ENCODE measurements around the gene TOGARAM1. TPM values are rescaled to one million over a fixed set of nuclear protein-coding genes. Genes with fewer than 3 reads are reported as not detected.

The TOGARAM1 gene
- polyA plus RNA-seq, 1 donor, result 43.1 TPM

DNA sequence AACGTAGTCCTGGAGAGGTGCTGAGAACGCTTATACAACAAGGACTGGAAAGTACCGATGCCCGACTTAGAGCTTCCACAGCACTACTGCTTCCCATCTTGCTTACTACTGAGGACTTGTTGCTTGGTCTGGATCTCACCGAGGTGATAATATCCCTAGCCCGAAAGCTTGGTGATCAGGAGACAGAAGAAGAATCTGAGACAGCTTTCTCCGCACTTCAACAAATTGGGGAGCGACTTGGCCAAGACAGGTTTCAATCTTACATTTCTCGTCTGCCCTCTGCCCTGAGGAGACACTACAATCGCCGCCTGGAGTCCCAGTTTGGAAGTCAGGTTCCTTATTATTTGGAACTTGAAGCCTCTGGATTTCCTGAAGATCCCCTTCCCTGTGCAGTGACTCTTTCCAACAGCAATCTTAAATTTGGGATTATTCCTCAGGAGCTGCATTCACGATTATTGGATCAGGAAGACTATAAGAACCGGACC, 1.1 kb downstream of the TOGARAM1 start:
- no peak for DNase-seq

- DNase-seq, result no peak
Observed at GRCh38 chr14:44963775-44964380, 1.9 kb downstream of the TOGARAM1 start.

DNA sequence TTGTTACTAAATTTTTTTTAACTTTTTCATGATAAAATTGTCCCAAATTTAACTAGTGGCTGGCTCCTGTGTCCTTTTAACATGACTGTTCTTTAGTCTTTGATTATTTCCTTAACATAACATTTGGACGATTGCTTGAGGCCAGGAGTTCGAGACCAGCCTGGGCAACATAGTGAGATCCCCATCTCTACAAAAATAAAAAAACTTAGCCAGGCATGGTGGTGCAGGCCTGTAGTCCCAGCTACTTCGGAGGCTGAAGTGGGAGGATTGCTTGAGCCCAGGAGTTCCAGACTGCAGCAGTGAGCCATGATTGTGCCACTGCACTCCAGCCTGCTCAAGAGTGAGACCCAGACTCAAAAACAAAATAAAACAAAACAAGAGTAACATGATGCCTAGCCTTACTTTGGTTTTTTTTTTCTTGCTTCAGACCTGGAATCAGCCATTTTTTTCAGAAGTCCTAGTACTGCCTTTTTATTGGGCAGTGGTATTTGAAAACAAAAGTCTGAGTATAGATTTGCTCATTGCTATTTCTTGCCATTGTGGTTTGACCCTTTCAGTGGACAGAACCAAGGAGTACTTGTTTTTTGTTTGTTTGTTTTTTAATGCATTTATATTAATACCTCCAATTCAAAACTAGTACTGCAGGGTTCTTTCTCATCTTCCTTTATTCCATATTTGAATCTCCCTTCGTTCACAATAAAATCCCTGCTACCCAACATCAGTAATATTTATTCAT, 4.8 kb downstream of the TOGARAM1 start:
- DNase-seq, result no peak

DNA sequence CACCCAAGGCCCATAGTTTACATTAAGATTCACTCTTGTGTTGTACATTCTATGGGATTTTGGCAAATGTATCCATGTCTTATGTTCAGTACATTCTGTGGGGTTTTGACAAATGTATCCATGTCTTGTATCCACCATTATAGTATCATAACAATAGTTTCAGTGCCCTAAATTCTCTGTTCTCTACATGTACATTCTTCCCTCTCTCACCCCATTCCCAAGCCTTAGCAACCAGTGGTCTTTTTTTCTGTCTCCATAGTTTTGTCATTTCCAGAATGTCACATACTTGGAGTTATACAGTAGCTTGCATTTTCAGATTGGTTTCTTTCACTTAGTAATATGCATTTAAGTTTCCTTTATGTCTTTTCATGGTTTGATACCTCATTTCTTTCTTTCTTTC, 6.7 kb downstream of the TOGARAM1 start:
- DNase-seq, result no peak

DNA sequence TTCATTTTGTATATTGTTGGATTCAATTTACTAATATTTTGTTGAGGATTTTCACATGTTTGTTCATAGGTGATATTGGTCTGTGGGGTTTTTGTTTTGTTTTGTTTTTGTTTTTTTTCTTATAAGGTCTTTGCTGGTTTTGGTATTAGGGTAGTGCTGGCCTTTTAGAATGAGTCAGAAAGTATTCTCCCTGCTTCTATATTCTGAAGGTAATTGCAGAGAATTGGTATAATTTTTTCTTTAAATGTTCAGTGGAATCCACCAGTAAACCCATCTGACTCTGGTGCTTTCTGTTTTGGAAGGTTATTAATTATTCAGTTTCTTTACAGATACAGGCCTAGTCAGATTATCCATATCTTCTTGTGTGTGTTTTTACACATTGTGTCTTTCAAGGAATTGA, 8.9 kb downstream of the TOGARAM1 start:
- no peak for DNase-seq

DNA sequence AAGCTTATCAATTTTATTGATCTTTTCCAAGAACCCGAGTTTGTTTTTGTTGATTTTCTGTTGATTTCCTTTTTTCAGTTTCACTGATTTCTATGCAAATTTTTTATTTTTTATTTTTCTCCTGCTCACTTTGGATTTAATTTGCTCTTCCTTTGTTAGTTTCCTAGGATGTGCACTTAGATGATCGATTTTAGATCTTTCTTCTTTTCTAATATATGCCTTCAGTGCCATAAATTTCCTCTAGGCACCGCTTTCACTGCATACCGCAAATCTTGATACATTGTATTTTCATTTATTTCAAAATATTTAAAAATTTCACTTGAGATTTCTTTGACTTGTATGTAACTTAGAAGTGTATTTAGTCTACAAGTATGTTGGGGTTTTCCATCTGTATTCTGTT, 9.5 kb downstream of the TOGARAM1 start:
- no peak for DNase-seq

DNA sequence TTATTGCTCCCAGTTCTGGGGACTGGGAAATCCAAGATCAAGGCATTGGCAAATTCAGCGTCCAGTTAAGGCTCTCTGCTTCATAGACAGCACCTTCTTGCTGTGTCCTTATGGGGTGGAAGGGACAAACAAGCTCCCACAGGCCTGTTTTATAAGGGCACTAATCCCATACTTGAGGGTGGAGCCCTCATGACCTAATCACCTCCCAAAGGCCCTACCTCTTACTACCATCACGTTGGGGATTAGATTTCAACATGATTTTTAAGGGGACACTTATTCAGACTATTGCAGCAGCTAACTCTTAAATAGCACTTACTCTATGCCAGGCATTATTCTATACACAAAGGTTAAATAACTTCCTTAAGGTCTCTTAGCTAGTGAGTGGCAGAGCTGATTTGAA, 17.3 kb downstream of the TOGARAM1 start:
- no peak for DNase-seq

DNA sequence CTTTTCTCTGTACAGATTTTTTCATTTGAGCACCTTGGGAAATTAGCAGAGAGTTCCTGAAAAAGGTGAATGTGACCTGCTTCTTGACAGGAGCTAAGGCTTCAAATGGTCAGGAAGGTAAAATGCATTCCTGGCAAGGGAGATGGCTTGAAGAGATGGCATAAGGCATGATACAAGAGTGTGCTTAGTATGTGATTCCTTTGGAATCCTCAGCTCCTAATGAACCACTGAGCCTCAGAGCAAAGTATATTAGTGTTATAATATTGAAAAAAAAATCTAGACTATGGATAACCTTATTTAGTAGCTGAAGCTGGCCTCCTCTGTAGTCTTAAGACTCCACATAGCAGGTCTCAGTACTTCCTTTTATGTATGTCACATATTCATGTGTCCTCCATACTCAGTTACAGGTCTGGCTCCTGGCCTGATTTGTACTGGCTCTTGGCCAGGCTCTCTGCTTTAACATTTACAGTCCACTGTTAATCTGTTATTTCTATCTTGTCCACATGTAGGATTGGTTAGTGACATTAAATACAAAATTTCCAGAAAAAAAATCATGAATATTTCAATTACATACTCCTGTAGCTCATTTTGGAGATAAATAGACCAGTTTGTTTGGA, 17.9 kb downstream of the TOGARAM1 start:
- DNase-seq, result no peak

DNA sequence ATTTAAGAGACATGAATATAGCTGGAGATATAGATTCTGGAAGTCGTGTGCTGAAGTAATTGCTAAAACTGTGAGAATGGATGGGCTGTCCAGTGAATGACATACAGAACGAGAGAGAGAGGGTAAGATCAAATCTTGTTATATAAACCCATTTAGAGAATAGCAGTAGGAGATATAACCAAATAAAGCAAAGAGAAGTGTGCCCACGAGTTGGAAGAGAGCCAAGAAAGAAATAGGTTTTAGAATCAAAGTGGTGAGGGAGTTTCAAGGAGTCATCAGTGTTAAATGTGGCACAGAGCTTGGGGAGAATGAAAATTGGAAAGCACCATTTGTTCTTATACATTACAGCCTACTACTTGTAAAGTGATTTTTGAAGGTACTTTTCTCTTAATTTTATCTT, 19.2 kb downstream of the TOGARAM1 start:
- no peak for DNase-seq

GRCh38 chr14:44982594-44982993, 20.6 kb downstream of the TOGARAM1 start:
- DNase-seq, result no peak

DNA sequence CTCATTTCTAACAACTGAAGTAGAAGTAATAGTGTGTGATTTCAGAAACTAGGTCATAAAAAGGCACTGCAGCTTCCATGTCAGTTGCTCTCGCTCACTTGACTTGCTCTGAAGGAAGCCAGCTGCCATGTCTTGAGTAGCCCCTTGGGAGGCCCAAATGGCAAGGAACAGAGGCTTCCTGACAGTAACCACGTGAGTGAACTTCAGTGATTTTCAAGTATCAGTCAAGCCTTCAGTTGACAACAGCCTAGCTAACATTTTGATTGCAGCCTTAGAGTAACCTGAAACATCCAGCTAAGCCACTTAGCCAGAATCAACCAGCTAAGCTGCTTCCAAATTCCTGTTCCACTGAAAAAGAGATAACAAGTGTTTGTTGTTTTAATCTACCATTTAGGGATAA, 26.7 kb downstream of the TOGARAM1 start:
- no peak for DNase-seq

GRCh38 chr14:44989497-44990440, 27.8 kb downstream of the TOGARAM1 start:
- no peak for DNase-seq

- no peak for DNase-seq
Observed at GRCh38 chr14:44990533-44990932, 28.5 kb downstream of the TOGARAM1 start.

- no peak for DNase-seq
Observed at GRCh38 chr14:44995196-44995595, 33.2 kb downstream of the TOGARAM1 start.

DNA sequence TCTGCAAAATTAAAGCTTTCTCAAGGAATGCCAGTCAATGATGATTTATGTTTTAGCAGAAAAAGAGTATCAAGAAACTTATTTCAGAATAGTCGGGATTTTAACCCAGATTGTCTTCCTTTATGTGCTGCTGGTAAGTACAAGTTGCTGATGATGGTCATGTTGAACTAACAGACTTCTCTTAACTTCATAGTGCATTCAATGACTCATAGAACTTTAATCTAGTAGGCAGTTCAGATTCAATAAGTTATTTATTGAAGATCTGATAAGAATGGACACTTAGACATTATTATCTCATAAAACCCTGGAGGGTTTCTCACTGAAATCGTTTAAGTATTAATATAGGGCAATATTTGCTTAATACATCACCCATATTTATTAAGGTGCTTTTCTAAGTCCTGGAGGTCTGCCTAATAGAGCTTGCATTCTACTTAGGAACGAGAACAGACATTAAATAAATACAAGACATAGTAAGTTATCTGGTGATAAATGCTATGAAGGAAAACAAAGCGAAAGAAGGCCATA, 33.8 kb downstream of the TOGARAM1 start:
- no peak for DNase-seq

DNA sequence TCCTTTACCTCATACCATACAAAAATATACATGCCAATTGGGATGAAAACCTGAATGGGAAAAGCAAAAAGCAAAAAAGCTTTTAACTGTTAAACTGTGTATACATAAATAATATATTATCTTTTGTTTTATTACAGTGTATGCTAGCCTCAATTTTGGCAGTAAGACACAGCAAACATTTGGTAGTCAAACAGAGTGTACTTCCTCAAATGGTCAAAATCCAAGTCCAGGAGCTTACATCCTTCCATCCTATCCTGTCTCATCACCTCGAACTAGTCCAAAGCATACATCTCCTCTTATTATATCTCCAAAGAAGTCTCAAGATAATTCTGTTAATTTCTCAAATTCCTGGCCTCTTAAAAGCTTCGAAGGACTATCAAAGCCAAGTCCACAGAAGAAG, 41.9 kb downstream of the TOGARAM1 start:
- DNase-seq, result no peak

GRCh38 chr14:45015133-45015532, 53.1 kb downstream of the TOGARAM1 start:
- no peak for DNase-seq

DNA sequence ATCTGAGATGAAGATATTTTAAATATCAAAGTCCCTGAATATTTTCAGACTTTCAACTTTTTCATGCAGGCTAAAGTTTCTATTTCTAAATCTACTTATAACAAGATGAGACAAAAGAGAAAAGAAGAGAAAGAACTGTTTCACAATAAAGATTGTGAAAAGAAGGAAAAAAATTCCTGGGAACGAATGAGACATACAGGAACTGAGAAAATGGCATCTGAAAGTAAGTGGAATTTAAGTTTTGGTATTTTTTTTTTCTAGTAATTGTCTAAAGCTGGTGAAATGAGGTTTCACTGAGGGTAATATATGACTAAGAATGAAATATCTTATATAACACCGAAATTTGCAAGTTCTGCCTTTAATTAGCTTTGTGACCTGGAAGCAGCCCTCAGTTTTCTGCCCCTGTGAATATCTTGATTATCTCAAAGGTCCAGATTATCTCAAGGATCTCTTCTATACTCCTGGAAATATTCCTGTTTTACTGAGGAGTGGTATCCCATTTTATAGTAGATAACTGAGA, 66.2 kb downstream of the TOGARAM1 start:
- no peak for DNase-seq

GRCh38 chr14:45034730-45035129, 72.7 kb downstream of the TOGARAM1 start:
- no peak for DNase-seq

GRCh38 chr14:45038256-45038655, 76.3 kb downstream of the TOGARAM1 start:
- DNase-seq, result no peak

DNA sequence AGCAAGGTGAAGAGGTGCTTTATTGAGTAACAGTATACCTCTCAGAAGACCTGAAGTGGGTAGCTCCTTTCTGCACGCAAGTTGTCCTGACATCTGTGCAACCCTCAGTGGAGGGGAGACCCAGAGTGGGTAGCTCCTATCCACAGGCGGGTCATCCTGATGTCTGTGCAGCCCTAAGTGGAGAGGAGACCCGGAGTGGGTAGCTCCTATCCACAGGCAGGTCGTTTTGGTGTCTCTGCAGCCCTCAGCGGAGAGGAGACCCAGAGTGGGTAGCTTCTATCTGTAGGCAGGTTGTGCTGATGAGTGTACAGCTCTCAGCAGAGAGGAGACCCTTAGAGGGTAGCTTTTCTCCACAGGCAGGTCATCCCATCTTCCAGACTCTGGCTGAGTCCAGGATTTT, 76.9 kb downstream of the TOGARAM1 start:
- no peak for DNase-seq

DNA sequence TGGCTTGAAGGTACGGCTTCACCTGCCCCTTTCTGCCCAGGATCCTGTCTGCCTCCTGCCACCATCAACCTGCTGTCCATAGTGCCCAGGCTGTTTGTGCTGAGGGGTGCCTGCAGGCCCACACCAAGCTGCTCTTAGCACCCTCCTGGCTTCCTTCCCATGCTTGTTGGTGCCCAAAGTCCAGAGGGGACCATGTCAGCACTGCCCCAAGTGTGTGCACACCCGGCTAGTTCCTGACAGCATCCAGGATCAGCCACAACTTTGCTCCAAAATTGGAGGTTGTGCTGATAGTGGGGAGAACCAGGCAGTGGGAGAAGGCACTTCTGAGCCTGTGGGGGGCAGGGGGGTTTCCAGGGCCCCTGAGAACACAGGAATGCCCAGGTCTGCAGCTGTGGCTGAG, 77.4 kb downstream of the TOGARAM1 start:
- no peak for DNase-seq
